ENCODE measurements around the gene CLCNKB.

CLCNKB gene

GRCh38 chr1:16090076-16090826 is 46.7 kb downstream of the CLCNKB start:
- H3K4me3 ChIP-seq (ENCODE audit: low read depth, low read length): no peak overlapping the region
- no peak for TF ChIP-seq CTCF (conservative IDR thresholded peaks at IDR 0.05; ENCODE audit: low read depth, low read length)
- DNase-seq (ENCODE audit: low read depth): no peak

DNA sequence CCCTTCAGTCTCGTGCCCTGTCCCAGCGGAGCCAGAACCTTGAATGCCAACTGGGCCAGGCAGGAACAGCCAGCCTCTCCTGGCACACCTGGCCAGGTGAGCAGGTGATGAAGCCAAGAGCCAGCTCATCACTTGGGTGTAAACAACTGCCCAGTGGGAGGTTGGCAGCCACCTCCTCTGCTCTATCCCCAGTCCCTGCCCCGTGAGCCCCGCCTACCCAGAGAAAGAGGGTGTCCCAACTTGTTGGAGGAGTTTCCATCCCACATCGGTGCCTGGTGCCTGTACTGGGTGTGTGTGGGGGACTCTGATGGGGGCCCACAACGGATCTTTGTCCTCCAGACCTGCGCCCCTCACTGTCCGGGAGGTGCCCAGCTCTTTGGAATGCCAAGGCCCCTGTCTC is 47.7 kb downstream of the CLCNKB start:
- no peak overlapping the region for H3K4me3 ChIP-seq (ENCODE audit: low read depth, low read length)
- DNase-seq (ENCODE audit: low read depth): no peak
- TF ChIP-seq CTCF (conservative IDR thresholded peaks at IDR 0.05; ENCODE audit: low read depth, low read length): no peak

DNA sequence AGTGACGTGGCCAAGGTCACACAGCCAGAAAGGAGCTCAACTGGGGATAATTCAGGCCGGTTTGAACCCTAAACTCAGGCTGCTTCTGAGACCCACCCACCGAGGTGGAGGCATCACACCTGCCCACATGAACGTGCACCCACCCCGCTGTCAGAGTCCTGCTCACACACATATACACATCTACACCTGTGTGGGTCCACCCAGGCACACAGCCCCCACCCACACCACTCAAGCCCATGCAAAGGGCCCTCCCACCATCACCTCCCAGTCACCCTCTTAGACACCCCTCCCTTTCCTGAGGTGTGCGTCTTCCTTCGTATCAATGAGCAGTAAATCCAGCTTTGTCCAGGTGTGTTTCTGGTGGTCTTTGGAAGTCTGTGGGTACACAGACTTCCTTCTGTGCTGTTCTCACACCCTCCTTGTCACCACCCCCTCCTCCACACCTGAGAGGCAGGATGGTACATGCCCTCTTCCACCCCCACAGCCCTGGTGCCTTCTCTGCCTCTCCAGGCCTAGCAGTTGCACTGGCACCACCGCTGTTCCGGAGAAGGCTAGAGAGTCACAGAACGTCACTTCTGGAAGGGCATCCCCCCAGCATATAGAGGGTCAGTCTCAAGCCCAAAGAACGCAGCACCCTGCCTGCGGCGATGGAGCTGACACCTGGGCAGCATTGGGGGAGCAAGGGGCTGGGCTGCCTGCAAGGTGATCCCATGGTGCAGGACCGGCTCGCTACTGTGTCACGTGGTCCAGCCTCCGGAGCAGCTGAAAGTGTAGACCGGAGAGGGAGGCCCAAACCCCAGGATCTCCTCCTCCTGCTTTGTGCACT is 48.7 kb downstream of the CLCNKB start:
- H3K4me3 ChIP-seq (ENCODE audit: low read depth, low read length): no peak overlapping the region
- DNase-seq (ENCODE audit: low read depth): no peak
- no peak for TF ChIP-seq CTCF (conservative IDR thresholded peaks at IDR 0.05; ENCODE audit: low read depth, low read length)

DNA sequence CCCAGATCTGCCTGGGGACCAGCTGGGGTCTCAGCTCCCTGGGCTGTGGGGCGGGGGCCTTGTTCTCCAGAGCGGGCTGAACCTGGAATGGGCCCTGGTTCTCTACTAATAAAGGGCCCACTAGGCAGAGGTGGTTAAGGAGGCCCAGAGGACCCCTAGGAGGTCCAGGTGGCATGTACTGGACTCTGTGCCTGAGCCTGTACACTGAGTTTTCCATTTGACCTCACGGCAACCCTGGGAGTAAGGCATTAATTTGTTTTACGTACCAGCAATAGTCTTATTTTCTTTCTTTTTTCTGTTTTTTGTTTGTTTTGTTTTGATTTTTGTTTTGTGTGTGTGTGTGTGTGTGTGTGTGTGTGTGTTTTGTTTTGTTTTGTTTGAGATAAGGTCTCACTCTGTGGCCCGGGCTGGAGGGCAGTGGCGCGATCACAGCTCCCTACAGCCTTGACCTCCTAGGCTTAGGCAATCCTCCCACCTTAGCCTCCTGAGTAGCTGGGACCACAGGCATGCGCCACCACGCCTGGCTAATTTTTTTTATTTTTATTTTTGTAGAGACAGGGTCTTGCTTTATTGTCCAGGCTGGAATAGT is 49.4 kb downstream of the CLCNKB start:
- TF ChIP-seq CTCF (conservative IDR thresholded peaks at IDR 0.05; ENCODE audit: low read depth, low read length): no peak
- H3K4me3 ChIP-seq (ENCODE audit: low read depth, low read length): no peak overlapping the region
- DNase-seq (ENCODE audit: low read depth): no peak

DNA sequence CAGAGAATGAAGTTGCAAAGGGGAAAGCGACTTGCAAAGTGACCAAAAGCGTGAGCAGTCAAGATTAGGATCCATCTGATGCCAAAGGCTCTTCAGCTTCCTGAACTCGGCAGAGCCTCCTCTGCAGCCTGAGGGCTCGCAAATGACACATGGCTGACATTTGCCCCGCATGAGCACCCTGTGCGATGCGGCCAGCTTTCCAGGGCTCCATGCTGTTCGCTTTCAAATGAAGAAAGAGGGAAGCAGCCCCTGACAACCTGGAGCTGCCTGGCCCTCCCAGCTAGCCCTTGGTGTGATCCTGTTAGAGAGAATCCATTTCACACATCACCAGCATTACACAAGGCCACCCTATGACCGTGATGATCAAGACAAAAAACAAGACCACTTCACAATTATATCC is 50.0 kb downstream of the CLCNKB start:
- DNase-seq (ENCODE audit: low read depth): no peak
- TF ChIP-seq CTCF (conservative IDR thresholded peaks at IDR 0.05; ENCODE audit: low read depth, low read length): no peak
- no peak overlapping the region for H3K4me3 ChIP-seq (ENCODE audit: low read depth, low read length)

DNA sequence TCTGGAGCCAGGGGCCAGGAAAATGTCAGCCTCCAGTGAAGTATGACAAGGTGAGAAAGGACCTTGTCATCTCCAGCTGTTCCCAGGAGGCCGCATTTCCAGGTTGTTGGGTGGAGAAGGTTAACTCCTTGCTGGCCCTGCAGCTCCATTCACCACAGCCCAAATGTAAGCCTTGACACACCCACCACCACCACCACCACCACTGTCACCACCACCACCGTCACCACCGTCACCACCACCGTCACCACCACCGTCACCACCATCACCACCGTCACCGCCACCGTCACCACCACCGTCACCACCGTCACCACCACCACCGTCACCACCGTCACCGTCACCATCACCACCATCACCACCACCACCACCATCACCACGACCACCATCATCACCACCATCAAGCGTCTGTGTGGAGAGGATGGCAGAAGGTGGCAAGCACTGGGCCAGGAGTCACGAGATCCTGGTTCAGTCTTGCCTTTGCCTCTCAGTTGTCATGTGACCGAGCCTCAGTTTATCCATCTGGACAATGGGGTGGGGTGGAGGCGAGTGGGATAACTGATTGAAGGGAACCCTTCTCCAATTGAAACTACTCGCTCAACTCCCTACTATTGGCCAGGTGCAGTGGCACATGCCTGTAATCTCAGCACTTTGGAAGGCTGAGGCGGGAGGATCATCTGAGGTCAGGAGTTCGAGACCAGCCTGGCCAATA is 51.0 kb downstream of the CLCNKB start:
- TF ChIP-seq CTCF (conservative IDR thresholded peaks at IDR 0.05; ENCODE audit: low read depth, low read length): no peak
- no peak for DNase-seq (ENCODE audit: low read depth)
- no peak overlapping the region for H3K4me3 ChIP-seq (ENCODE audit: low read depth, low read length)

Measured in choroid plexus epithelial cell (primary cell).